8988T (cell line): ENCODE measurements around the gene SLC25A3.
"Not testable (repeated sequence)": the region's sequence is repeated elsewhere in the genome, so short reads cannot be mapped to it uniquely, and the experiment has no call there.

Experiments used
- DNase-seq: peaks from one replicate; pipeline ENCODE4 v3.0.0; 2011

The SLC25A3 gene

GRCh38 chr12:98593351-98594049 is at the start of gene SLC25A3:
Gene SLC25A3, plus strand, starts transcription at chr12:98593686. Its CDS starts 293 bp downstream, at chr12:98593979.
- peak; percentile 67 for DNase-seq

- no peak for DNase-seq
These were observed 49.8 kb upstream of the SLC25A3 start for GRCh38 chr12:98543701-98544100.

GRCh38 chr12:98544751-98545150 is 48.7 kb upstream of the SLC25A3 start:
- no peak for DNase-seq

GRCh38 chr12:98549371-98550110 is 43.9 kb upstream of the SLC25A3 start:
- DNase-seq = no peak

- no peak for DNase-seq
These were observed 41.7 kb upstream of the SLC25A3 start for GRCh38 chr12:98551787-98552186.

DNA sequence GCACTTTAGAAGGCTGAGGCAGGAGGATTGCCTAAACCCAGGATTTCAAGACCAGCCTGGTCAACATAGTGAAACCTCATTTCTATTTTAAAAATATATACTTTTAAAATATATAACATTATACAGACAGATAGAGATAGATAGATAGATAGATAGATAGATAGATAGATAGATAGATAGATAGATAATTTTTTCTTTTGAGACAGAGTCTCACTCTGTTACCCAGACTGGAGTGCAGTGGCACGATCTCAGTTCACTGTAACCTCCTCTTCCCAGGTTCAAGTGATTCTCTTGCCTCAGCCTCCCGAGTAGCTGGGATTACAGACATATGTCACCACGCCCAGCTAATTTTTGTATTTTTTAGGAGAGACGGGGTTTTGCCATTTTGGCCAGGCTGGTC is 35.4 kb upstream of the SLC25A3 start:
- DNase-seq = not testable (repeated sequence)

DNA sequence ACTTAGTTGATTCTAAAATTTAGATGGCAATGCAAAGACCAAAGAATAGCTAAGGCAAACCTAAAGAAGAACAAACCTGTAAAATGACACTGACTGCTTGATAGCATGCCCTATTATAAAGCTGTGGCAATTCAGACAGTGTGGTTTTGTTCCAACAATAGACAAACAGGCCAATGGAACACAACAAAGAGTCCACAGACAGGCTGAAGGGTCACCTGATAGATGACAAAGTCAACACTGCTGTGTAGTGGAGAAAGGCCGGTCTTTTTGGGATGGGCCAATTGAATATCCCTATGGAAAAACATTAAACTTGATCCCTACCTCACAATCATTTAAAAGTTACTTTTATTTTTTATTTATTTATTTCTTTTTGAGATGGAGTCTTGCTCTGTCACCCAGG is 33.8 kb upstream of the SLC25A3 start:
- DNase-seq = no peak

DNA sequence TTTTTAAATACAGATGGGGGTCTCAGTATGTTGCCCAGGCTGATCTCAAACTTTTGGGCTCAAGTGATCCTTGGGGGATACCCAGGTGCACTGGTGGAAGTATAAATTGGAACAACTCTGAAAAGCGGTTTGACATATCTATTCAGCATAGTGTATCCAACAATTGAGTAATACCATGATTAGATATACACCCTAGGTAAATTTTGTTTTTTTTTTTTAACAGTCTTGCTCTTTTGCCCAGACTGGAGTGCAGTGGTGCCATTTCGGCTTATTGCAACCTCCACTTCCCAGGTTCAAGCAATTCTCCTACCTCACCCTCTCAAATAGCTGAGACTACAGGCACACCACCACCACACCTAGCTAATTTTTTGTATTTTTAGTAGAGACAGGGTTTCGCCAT is 31.6 kb upstream of the SLC25A3 start:
- no peak for DNase-seq

DNA sequence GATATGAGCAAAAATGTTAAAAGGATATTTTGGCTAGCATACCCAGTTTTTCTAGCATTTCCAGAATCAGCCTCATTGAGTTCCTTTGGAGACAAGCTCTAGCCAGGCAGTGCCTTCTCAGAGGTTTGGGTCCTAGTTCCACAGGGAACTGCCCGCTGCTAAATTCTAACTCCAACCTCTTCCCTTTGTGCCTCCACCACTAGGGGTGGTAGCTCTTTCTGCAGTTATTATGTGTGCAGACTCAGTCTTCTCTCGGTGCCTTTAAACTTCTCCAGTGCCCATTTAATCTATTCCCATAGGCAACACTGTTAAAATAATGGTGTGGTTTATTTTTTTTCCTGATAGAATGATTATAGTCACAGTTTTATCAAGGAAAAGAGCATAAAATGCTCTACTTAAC is 21.5 kb upstream of the SLC25A3 start:
- no peak for DNase-seq

DNA sequence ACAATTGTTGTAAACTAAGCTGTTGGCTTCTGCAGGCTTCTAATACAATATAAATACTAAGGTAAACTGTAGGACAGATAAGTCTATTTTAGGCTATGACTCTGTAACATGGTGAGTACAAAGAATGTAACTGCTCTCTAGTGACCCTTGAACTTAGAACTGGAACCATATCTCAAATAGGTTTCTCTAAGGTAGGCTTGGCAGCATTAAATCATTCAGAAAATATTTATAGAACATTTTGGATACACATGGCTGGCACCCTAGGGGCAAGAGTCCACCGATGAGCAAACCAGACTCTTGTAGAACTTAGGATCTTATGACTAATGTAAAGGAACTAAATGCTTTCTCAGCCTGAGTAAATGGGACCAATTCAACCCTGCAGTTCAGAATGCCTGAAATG is 19.4 kb upstream of the SLC25A3 start:
- no peak for DNase-seq

GRCh38 chr12:98575013-98575412 is 18.5 kb upstream of the SLC25A3 start:
- DNase-seq = no peak

DNA sequence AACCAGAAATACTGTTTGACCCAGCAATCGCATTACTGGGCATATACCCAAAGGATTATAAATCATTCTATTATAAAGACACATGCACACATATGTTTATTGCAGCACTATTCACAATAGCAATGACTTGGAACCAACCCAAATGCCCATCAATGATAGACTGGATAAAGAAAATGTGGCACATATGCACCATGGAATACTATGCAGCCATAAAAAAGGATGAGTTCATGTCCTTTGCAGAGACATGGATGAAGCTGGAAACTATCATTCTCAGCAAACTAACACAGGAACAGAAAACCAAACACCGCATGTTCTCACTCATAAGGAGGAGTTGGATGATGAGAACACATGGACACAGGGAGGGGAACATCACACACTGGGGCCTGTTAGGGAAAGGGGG is 16.7 kb upstream of the SLC25A3 start:
- DNase-seq = not testable (repeated sequence)

- no peak for DNase-seq
These were observed 15.1 kb upstream of the SLC25A3 start for GRCh38 chr12:98578392-98578791.

DNA sequence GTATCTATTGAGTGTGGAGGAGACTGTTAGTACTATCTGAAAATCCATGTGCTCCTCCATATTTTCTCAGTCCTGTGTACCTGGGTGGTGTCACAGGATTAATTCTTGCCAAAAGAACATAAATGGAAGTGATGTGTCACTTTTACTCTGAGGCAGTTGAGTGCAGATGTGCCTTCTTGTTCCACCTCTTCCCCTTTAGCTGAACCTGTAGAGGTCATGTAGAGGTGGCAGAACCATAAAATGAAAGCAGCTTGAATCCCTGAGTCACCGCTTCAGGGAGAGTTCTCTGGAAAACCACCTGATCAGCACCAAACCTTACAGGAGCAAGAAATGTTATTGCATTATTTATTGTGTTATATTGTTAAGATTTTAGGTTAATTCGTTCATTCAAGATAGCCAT is 14.7 kb upstream of the SLC25A3 start:
- no peak for DNase-seq

DNA sequence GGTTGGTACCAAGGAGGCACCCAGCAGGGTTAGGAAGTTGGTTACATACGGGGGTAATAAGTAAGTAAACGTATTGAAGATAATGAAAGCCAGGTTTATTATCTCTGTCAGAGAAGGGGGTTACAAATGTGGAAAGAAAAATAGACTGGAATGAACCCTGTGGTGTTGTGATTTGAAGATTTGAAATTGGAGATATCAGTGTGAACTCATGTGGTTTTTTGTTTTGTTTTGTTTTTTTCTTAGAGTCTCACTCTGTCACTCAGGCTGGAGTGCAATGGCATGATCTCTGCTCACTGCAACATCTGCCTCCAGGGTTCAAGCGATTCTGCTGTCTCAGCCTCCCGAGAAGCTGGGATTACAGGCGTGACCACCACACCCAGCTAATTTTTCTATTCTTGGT is 14.1 kb upstream of the SLC25A3 start:
- no peak for DNase-seq

DNA sequence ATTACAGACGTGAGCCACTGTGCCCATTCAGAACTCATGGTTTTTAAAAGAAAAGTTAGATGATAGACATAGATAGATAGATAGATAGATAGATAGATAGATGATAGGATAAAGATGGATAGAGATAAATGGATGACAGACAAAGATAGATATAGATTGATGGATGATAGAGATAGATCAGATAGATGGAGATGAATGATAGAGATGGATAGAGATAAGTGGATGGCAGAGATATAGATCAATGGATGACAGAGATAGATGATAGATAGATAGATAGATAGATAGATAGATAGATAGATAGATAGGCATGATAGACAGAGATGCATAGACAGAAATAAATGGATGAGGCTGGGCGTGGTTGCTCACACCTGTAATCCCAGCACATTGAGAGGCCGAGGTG is 13.7 kb upstream of the SLC25A3 start:
- no peak for DNase-seq

DNA sequence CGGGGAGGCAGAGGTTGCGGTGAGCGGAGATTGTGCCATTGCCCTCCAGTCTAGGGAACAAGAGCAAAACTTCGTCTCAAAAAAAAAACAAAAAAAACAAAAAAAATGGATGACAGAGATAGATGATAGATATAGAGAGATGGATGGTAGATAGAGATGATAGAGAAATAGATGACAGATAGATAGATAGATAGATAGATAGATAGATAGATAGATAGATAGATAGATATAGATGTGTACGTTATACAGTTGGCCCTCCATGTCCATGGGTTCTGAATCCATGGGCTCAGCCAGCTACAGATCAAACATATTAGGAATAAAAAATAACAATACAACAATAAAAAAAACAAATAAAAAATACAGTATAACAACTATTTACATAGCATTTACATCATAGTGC is 12.8 kb upstream of the SLC25A3 start:
- DNase-seq = no peak

DNA sequence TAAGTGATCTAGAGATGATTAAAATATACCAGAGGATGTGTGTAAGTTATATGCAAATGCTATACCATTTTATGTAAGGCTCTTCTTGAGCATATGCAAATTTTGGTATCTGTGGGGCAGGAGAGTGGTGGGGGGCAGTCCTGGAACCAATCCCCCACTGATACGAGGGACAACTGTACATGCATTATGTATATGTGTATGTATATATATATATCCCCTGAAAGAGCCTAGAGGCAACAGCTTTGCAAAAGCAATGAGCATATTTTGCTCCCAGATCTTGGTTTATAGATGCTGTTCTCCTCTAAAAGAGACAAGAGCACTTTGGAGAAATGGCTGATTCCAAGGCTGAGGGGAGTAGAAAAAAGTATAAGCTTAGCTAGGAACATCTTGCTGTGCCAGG is 12.4 kb upstream of the SLC25A3 start:
- DNase-seq = no peak

- no peak for DNase-seq
These were observed 11.4 kb upstream of the SLC25A3 start for GRCh38 chr12:98582093-98582492.

- DNase-seq = no peak
These were observed 6.4 kb upstream of the SLC25A3 start for GRCh38 chr12:98587084-98587483.

DNA sequence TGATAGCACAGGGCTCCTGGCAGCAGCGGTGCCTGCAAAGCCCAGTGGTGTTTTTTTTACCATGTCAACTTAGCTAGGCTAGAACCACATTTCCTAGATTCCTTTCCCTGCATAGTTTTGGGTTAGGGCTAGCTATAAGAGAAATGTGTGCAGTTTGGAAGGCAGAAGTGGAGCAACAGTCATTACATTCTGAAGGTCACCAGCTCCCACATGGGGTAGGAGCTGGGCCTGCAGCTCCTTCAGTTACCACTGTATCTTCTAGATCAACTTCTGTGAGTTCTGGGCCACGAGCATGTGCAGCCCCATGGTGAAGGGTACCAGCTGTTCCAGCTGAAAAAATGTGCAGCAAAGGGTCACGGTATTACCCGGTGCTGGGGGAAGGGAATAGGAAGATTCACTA is 2.3 kb upstream of the SLC25A3 start:
- no peak for DNase-seq

GRCh38 chr12:98592825-98593322 is 612 bp upstream of the SLC25A3 start:
- DNase-seq = no peak

- DNase-seq = no peak
These were observed 757 bp downstream of the SLC25A3 start for GRCh38 chr12:98594050-98594835.
